ENCODE measurements around the gene SCLY.

DNA sequence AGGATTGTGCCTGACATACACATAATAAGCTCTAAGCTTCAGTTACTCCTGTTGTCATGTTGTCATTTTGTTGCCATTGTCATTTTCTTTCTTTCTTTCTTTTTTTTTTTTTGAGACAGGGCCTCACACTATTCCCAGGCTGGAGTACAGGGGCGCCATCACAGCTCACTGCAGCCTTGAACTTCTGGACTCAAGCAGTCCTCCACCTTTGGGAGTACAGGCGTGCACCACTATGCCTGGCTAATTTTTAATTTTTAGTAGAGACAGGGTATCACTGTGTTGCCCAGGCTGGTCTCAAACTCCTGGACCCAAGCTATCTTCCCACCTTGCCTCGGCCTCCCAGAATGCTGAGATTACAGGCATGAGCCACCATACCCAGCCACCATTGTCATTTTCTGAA, 30.9 kb upstream of the SCLY start:
- TF ChIP-seq POLR2A (IDR thresholded peaks at IDR 0.05): no peak
- TF ChIP-seq, protein P1, sequence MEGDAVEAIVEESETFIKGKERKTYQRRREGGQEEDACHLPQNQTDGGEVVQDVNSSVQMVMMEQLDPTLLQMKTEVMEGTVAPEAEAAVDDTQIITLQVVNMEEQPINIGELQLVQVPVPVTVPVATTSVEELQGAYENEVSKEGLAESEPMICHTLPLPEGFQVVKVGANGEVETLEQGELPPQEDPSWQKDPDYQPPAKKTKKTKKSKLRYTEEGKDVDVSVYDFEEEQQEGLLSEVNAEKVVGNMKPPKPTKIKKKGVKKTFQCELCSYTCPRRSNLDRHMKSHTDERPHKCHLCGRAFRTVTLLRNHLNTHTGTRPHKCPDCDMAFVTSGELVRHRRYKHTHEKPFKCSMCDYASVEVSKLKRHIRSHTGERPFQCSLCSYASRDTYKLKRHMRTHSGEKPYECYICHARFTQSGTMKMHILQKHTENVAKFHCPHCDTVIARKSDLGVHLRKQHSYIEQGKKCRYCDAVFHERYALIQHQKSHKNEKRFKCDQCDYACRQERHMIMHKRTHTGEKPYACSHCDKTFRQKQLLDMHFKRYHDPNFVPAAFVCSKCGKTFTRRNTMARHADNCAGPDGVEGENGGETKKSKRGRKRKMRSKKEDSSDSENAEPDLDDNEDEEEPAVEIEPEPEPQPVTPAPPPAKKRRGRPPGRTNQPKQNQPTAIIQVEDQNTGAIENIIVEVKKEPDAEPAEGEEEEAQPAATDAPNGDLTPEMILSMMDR (IDR thresholded peaks at IDR 0.05 in 8 of 11, conservative IDR thresholded peaks at IDR 0.05 in 3 of 11): no peak

Data from spleen (tissue), 7 donors.